K562 (cell line): Measurements from ENCODE around the gene FNBP1. TPM values are rescaled to one million over a fixed set of nuclear protein-coding genes. Genes with fewer than 3 reads are reported as not detected.

Experiments
- ATAC-seq: fragments of 200-7000 bp; cut with Tn5 transposase; 3 replicates; pipeline ENCODE4 v1.9.1; 2020; ENCODE audit warnings: moderate library complexity
- BruUV-seq: library from RNA; stranded (reverse); fragments of 400-500 nt; replicated peaks from 2 replicates; lab custom pipeline; 2021; lab: Mats Ljungman, UMichigan
- CTCF ChIA-PET: fragments of 300-600 bp; formaldehyde crosslinking; extraction: SDS; loops from one replicate; lab custom pipeline; 2021; ENCODE audit warnings: low intra/inter-chr PET ratio; lab: Yijun Ruan, JAX
- POLR2A ChIA-PET: fragments of 300-600, 350-650 bp; sonication (Branson Sonifier 250); formaldehyde crosslinking; extraction: SDS; loops from one replicate; lab custom pipeline; 2021; ENCODE audit warnings: antibody characterized with exemption, inconsistent platforms; lab: Yijun Ruan, JAX
- DNase-seq, 4 experiments: peaks; one replicate each; pipeline versions ENCODE4 v3.0.0 to v3.0.0-alpha.2; 2011 to 2018; ENCODE audit warnings: low spot score in 3 of 4, mixed read lengths in 3 of 4; ENCODE audit errors: extremely low read depth in 1 of 4
- FAIRE-seq: peaks from 2 replicates; lab custom pipeline; 2011; peaks lifted over from hg19 to GRCh38; lab: Jason Lieb, UNC
- H2AFZ ChIP-seq: 2 replicates; pipeline ENCODE4 v1.6.0; 2011; ENCODE audit warnings: low read depth, low read length, control low read depth, inconsistent platforms
- H3K27ac ChIP-seq: fragments of 200-600 bp; 3 replicates; pipeline ENCODE4 v1.8.0; 2011; ENCODE audit warnings: low read depth, mild to moderate bottlenecking, control low read depth, inconsistent platforms, low read length, moderate library complexity, mixed read lengths; ENCODE audit errors: extremely low read depth
- H3K27me3 ChIP-seq, 2 experiments: fragments of 300-600 bp in 1 of 2; 2 replicates in 1 of 2; 3 replicates in 1 of 2; pipeline versions ENCODE4 v1.6.0 to v1.8.0; 2011; ENCODE audit warnings: inconsistent platforms in 2 of 2, low read length in 2 of 2, mild to moderate bottlenecking in 1 of 2, mixed read lengths in 1 of 2, moderate library complexity in 1 of 2; ENCODE audit not compliant: control insufficient read depth in 2 of 2, insufficient read depth in 2 of 2
- H3K36me3 ChIP-seq: fragments of 300-600 bp; 3 replicates; pipeline ENCODE4 v1.8.0; 2011; ENCODE audit warnings: mild to moderate bottlenecking, low read length, inconsistent platforms; ENCODE audit not compliant: control insufficient read depth, insufficient read depth
- H3K4me1 ChIP-seq, 2 experiments: fragments of 200-600 bp in 1 of 2; replicated peaks in 1 of 2; 2 replicates in 1 of 2; 3 replicates in 1 of 2; pipeline versions ENCODE4 v1.5.1 to v1.8.0; 2011; ENCODE audit warnings: inconsistent platforms in 2 of 2, low read length in 2 of 2, mild to moderate bottlenecking in 1 of 2, mixed read lengths in 1 of 2, moderate library complexity in 1 of 2; ENCODE audit not compliant: control insufficient read depth in 2 of 2, insufficient read depth in 2 of 2
- H3K4me2 ChIP-seq: 2 replicates; pipeline ENCODE4 v1.6.1; 2011; ENCODE audit warnings: low read length, control low read depth, inconsistent platforms, mixed read lengths; ENCODE audit not compliant: insufficient read depth
- H3K4me3 ChIP-seq: fragments of 200-600 bp; sonication (generic), shearing (Covaris generic); 2 replicates; pipeline ENCODE4 v1.5.1; 2016; ENCODE audit warnings: control low read depth, inconsistent platforms
- H3K79me2 ChIP-seq: fragments of 200-600 bp; 3 replicates; pipeline ENCODE4 v1.8.0; 2011; ENCODE audit warnings: low read length, inconsistent platforms; ENCODE audit not compliant: control insufficient read depth, insufficient read depth
- H3K9ac ChIP-seq, 2 experiments: 2 replicates each; pipeline versions ENCODE4 v1.6.0 to v1.6.1; 2011; ENCODE audit warnings: low read depth in 2 of 2, low read length in 2 of 2, control low read depth in 1 of 2, inconsistent platforms in 1 of 2, mild to moderate bottlenecking in 1 of 2, mixed read lengths in 1 of 2; ENCODE audit not compliant: insufficient read depth in 1 of 2
- H3K9me1 ChIP-seq: one replicate; pipeline ENCODE4 v1.6.0; 2011; ENCODE audit warnings: inconsistent platforms, mild to moderate bottlenecking, low read length, moderate library complexity; ENCODE audit not compliant: control insufficient read depth, insufficient read depth
- H3K9me3 ChIP-seq: replicated peaks from 2 replicates; pipeline ENCODE4 v1.5.1; 2011; ENCODE audit warnings: low read depth, low read length, inconsistent platforms; ENCODE audit not compliant: control insufficient read depth, insufficient read depth
- H4K20me1 ChIP-seq: replicated peaks from 2 replicates; pipeline ENCODE4 v1.6.1; 2011; ENCODE audit warnings: low read length, inconsistent platforms, mixed read lengths; ENCODE audit not compliant: control insufficient read depth, insufficient read depth
- BHLHE40 ChIP-seq: IDR thresholded peaks from 2 replicates; pipeline ENCODE4 v1.6.1; 2011; ENCODE audit warnings: low read length, improper control_type of control experiment
- BRCA1 ChIP-seq, 2 experiments: fragments of 450-650 bp in 1 of 2; sonication (generic) in 1 of 2; formaldehyde crosslinking in 1 of 2; IDR thresholded peaks; 2 replicates each; pipeline versions ENCODE4 v1.5.0 to v1.6.1; 2017 to 2020; ENCODE audit warnings: mild to moderate bottlenecking in 1 of 2, missing genetic modification reagents in 1 of 2
- HDAC2 ChIP-seq: fragments of 450-650 bp; IDR thresholded peaks from 2 replicates; pipeline ENCODE4 v1.6.1; 2016; ENCODE audit warnings: mild to moderate bottlenecking
- HDGF ChIP-seq: fragments of 450-650 bp; IDR thresholded peaks from 2 replicates; pipeline ENCODE4 v1.6.1; 2016
- KLF1 ChIP-seq: fragments of 450-650 bp; IDR thresholded peaks from 2 replicates; pipeline ENCODE4 v1.6.1; 2016; ENCODE audit warnings: missing genetic modification characterization, missing compliant biosample characterization
- ZNF197 ChIP-seq: fragments of 200-800 bp; sonication (Bioruptor generic); IDR thresholded peaks from 2 replicates; pipeline ENCODE4 v1.6.1; 2016; ENCODE audit warnings: low read depth, missing genetic modification characterization, missing compliant biosample characterization
- WGBS: fragments of 100-300 bp; shearing (Covaris generic); methylation state at CpG from one replicate; pipeline ENCODE4 v1.1.6; 2016; ENCODE audit warnings: low coverage, mixed read lengths; ENCODE audit not compliant: insufficient coverage; ENCODE audit errors: missing lambda C conversion rate; 5-methylcytosine and 5-hydroxymethylcytosine counted together
- in situ Hi-C: fragments of 300-500 bp; cut with MboI; formaldehyde crosslinking; loops from 4 replicates; pipeline ENCODE4 v1.15.0; 2018; ENCODE audit warnings: inconsistent platforms, mixed read lengths
- intact Hi-C: fragments of 100-400 bp; cut with micrococcal nuclease; formaldehyde crosslinking; loops from 2 replicates; pipeline ENCODE4 v1.14.2; 2022
- polyA plus RNA-seq, 8 experiments: library from polyadenylated mRNA; depleted of rRNA in 4 of 8; stranded (reverse) in 5 of 8; unstranded in 3 of 8; fragments of >200 nt; fragmentation: Nextera tagmentation in 2 of 8; fragmentation: Illumina TruSeq in 1 of 8; extraction: Ambion mirVana in 2 of 8; extraction: Trizol in 1 of 8; gene quantifications; 2 replicates each; pipeline versions ENCODE4 v1.2.1 to v1.2.3, GENCODE V29; 2011 to 2014; ENCODE audit warnings: inconsistent platforms in 1 of 8, missing spikeins in 1 of 8
- total RNA-seq, 7 experiments: library from RNA; depleted of rRNA in 6 of 7; stranded (reverse); fragments of >200 nt in 6 of 7; fragmentation: Illumina TruSeq in 2 of 7; extraction: Trizol in 2 of 7; gene quantifications; 2 replicates each; pipeline versions ENCODE4 v1.2.1 to v1.2.3, GENCODE V29; 2011 to 2021; ENCODE audit warnings: low replicate concordance in 1 of 7
- TF ChIP-seq, protein P1 (sequence below): fragments of 450-650 bp; IDR thresholded peaks from 2 replicates; pipeline ENCODE4 v1.6.1; 2016; ENCODE audit warnings: low read depth, mild to moderate bottlenecking, moderate library complexity

FNBP1 gene
- total and polyA plus RNA-seq, 9 of the 15 experiments (the other 6 are each of a cell fraction or from before 2014, with no cell fraction given): 1.8 to 14.9 (median 7.6) TPM

DNA sequence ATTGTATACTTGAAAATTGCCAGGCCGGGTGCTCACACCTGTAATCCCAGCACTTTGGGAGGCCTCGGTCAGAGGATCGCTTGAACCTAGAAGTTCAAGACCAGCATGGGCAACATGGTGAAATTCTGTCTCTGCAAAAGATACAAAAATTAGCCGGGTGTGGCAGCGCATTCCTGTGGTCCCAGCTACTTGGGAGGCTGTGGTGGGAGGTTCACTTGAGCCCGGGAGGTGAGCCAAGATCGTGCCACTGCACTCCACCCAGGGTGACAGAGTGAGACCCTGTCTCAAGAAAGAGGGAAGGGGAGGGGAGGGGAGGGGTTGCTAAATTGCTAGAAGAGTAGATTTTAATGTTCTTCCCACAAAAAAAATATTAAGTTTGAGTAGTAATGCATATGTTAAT is 53.2 kb downstream of the FNBP1 start:
- ATAC-seq (no peak; the same call in 2 of the 3 replicates), DNase-seq (no peak), FAIRE-seq (no peak)
- Histone ChIP-seq H4K20me1 (no peaks in the 10 kb centered on the region), H3K4me2 (no peak overlapping the region), H3K9me3 (no peaks in the 10 kb centered on the region), H3K9me1 (no peaks in the 10 kb centered on the region), H3K4me1 (peaks cover 0 to 5% of the 10 kb centered on the region in 2 experiments; a peak in 4 of 5 replicates), H3K9ac (no peak overlapping the region), H3K79me2 (no peaks in the 10 kb centered on the region), H3K36me3 (no peaks in the 10 kb centered on the region), H3K4me3 (no peak overlapping the region), H3K27ac (no peak overlapping the region), H2AFZ (no peak overlapping the region), H3K27me3 (no peaks in the 10 kb centered on the region)
- CTCF ChIA-PET: no interaction called here
- intact Hi-C loops (no loop called here), in situ Hi-C loops (no loop called here)
- 34% methylated on average over 7 of the region's 7 CpGs for WGBS
- POLR2A ChIA-PET: interaction anchor here (1.1 kb wide), 1 partner anchor 33 kb away, joined by 4 read pairs; no protein-coding TSS in a partner anchor
- TF ChIP-seq ZNF197 (CRISPR knock-in tag) (no peak), BRCA1 (IDR thresholded peaks at IDR 0.05) (no peak), BRCA1 (CRISPR knock-in tag; IDR thresholded peaks at IDR 0.05) (no peak), HDAC2 (no peak), KLF1 (tag) (no peak), HDGF (no peak), BHLHE40 (peak; percentile 31; the same call in 1 of the 2 replicates)
- TF ChIP-seq, protein P1, sequence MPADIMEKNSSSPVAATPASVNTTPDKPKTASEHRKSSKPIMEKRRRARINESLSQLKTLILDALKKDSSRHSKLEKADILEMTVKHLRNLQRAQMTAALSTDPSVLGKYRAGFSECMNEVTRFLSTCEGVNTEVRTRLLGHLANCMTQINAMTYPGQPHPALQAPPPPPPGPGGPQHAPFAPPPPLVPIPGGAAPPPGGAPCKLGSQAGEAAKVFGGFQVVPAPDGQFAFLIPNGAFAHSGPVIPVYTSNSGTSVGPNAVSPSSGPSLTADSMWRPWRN: no peak
- no TSS peak for BruUV-seq
